D341Med (cell line): ENCODE measurements around the gene RAPGEF4.
A peak's percentile ranks its signal among the peaks of the same experiment; 100 is the strongest.
"Not testable (repeated sequence)": the region's sequence is repeated elsewhere in the genome, so short reads cannot be mapped to it uniquely, and the experiment has no call there.

ENCODE experiments used
- DNase-seq: peaks from one replicate; pipeline ENCODE4 v3.0.0; 2012; ENCODE audit warnings: low spot score

Gene RAPGEF4

DNA sequence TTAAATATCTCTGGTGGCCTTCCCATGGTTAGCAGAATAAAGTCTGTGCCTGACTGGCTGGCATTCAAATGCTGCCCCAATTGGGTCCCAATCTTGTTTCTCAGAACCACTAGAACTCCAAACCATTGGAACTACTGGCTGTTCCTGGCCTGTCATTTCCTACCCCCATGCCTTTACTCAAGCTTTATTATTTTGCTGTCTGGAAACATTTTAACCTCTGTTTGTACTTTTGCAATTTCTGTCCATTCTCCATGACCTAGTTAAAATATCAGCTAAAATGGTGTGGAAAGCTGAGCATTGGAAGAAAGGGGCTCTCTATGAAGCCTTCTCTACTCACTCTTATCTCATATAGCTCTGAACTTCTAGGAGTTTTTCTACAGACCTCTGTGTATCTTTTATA lies 38.7 kb downstream of the RAPGEF4 start:
- DNase-seq, result no peak

DNA sequence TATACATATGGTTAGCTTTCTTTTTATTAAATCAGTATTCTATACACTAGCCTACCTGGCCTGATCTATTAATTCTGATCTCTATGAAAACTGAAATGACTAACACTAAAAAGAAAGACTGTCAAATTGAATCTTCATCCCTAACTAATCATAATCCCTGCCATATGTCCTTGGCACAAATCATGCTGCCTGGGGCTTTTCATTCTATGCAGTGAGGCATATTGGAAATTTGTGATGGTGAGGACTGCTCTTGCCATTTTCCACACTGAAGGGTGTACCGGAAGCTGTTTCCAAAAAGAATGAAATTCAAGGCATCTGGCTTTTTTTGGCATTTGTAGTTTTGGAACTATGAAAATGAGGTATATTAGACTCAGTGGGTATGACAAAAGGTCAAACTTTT lies 39.7 kb downstream of the RAPGEF4 start:
- no peak for DNase-seq

DNA sequence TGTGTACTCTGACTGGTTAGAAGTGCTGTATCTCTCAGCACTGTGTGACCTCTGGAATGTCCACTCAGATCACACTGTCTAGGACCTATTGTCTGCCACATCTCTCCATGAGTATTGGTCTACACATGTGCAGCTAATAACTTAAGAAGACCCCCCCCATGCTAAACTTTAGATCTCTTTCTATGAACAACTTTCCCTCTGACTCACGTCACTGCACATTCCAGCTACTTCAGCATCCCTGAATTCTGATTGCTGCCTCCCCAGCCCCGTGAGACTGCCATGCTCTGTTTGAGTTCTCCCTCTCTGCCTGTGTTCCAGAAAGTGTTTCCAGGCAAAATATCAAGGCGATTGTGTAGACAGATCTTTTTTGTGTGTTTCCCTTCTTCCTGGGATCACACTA lies 41.8 kb downstream of the RAPGEF4 start:
- DNase-seq, result no peak

DNA sequence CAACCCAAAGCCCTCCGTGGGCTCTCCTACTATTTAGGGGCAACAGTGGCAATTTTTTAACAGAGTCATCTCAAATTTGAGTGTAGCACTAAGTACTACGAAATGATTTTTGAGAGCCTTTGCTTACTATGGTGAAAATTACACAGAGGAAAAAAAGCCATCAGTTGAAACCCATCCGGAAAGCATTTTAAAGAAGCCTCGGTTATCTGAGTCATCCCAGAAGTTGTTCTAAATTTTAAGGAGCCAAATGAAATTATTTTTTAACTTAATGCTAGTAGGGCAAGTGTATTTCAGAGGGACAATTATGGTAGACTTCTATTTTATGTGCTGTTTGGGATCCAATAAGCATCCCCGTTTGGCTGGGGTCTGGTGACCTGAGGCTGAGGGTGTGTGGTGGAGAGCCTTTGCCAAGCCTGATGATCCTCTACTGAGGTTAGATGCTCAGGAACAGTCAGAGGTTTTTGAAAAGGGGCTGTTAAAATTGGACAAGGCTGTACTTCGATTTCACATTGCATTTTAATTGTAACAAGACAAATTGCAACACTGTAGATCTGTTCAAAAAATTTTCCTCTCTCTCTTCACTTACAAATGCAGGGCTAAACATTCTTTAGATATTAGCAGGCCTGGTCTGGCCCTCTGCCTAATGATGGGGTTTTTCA lies 47.0 kb downstream of the RAPGEF4 start:
- no peak for DNase-seq

DNA sequence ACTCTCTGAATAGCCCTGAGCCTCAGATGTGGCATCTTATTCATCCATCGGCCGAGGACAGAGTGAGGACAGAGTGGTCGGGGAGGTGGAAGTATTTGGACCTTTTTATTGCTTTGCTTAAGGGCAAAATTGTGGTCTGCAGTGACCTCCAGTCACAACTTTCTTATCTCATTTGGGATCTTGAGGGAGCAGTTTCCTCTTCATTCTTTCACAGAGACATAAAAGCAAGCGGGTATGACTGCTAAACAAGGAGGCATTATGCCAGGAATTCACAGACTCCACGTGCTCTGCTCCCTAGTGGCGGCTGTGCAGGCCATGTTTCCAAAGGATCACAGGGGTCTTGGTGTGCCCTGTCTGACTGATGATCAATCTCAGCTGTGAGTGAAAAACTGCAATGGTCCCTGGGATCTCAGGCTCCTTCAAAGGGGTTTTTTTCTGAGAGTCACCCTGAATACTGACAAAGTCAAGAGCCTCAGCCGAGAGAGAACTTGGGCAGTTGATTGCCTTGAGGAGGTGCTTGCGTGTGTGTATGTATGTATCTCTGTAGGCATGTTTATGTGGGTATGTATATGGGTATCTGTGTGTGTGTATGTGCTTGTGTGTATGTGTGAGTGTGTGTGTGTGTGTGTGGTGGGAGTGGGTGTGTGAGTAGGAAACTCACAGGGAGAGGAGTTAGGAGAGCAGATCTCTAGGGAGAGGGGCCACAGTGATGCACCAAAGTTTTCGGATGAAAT lies 47.7 kb downstream of the RAPGEF4 start:
- DNase-seq, result no peak

DNA sequence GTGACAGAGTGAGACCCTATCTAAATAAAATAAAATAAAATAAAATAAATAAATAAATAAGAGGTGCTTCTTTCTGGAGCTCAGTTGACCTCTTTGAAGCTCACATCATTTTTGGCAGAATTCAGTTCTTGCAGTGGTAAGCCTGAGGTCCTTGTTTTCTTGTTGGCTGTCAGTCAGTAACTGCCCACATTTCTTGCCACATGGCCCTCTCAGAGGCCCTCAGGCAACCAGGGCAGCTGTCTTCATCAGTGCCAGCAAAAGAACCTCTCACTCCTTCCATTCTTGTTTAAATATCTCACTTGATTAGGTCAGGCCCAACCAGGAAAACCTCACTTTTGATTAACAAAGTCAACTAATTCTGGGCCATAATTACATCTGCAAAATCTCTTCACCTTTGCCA lies 53.2 kb downstream of the RAPGEF4 start:
- no peak for DNase-seq

DNA sequence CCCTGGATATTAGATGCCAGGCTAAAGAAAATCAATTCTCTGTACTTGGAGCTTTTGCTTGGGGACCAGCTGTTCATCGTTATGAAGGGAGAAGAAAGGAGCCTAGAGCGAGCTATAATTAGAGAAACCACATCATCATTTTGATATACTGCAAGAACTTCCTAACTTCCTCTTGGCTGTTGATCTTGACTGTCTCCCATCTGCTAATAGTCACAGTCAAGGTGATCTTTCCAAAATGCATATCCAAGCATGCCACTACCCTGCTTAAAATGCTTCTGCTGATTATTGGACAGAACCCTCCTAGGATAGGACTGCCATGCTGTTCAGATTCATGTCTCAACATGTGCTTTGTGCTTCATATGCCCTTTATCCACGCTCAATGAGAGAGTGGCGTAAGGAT lies 54.8 kb downstream of the RAPGEF4 start:
- DNase-seq, result no peak

DNA sequence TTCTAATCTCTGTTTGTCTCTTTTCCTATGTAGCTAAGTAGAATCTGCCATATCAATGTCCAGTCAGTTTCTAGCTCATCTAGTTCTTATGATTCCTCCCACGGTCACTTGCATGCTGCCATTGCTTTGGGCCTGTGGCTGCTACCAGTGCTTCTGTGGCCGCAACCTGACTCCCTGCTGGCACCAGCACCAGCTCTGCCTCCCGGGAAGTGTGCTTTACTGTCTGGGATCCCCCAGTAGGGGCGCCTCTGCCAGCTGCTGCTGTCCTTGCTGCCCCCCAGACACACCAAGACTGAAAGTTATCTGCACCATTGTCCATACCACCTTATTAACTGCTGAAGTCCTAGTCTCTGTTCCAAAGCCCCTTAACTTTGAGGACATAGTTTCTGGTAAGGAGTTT lies 56.3 kb downstream of the RAPGEF4 start:
- DNase-seq, result no peak

DNA sequence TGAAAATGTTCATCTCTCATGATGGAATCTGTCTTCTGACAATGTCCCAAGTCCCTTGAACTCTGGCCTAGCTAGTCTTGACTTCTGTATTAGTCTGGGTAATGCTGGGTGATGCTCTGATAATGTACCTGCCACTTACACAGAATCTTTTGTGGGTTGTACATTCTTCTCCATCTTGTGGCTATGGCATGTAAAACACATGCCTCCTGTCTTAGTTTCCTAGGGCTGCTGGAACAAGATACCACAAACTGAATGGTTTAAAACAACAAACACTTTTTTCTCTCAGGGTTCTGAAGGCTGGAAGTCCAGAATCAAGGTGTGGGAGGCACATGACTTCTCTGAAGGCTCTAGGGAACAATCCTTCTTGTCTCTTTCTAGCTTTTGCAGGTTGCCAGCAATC lies 57.1 kb downstream of the RAPGEF4 start:
- DNase-seq, result no peak

DNA sequence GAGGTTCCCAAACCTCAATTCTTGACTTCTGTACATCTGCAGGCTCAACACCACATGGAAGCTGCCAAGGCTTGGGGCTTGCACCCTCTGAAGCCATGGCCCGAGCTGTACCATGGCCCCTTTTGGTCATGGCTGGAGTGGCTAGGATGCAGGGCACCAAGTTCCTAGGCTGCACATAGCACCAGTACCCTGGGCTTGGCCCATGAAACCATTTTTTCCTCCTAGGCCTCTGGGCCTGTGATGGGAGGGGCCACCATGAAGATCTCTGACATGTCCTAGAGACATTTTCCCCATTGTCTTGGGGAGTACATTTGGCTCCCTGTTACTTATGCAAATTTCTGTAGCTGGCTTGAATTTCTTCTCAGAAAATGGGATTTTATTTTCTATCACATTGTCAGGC lies 67.7 kb downstream of the RAPGEF4 start:
- DNase-seq, result not testable (repeated sequence)

DNA sequence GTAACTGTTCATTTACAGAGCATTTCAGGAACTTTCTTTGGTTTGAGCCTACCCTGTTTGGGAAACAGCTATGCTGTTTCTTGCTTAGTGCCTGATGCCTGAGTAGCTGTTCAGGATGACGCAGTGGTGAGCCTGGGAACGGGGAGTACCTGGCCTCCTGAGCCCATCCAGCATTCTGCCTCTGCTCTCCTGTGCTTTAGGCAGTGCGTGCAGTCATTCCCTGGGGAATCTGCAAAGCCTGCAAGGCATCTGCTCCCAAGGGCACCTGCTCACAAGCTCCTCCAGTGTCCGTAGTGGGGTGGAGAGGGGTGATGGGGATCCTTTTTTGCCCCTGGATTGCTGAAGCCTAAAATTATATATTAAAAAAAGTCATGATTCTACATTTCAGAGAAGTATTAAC lies 68.8 kb downstream of the RAPGEF4 start:
- DNase-seq, result peak; percentile 48

DNA sequence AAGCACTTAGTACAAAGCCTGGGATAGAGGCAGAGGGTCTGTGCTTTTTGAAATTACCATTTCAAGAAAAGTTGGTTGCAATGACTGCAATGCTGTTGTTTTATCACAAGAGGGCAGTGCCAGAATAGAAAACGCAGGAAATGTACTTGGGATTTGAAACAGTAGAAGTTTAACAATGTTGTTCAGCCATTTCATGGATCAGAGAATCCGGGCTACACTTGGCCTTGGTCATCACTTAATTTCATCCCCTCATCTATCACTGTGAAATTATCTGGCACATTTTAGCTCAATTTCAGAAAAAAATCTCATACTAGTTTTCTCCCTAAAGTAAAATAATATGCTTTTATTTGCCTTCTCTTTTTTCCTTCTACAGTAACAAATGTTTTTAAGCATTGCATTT lies 70.8 kb downstream of the RAPGEF4 start:
- DNase-seq, result peak; percentile 48

DNA sequence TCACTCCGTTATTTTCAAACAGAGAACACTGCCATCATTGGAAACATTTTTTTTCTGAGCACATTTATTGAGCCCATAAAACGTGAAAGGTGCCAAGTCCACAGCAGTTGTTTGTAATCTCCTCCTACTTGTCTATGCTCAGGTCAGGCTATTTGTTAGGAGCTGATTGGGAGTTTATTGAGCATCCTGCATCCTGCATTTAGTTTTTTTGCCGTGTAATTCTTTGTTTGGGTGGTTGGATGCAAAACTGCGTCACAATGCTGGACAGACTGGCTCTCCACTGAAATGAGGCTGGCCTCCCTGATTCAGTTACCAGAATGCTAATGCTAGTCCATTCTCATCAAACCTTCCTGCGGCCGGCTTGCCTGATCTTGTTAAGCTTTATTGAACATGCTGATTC lies 71.4 kb downstream of the RAPGEF4 start:
- no peak for DNase-seq

DNA sequence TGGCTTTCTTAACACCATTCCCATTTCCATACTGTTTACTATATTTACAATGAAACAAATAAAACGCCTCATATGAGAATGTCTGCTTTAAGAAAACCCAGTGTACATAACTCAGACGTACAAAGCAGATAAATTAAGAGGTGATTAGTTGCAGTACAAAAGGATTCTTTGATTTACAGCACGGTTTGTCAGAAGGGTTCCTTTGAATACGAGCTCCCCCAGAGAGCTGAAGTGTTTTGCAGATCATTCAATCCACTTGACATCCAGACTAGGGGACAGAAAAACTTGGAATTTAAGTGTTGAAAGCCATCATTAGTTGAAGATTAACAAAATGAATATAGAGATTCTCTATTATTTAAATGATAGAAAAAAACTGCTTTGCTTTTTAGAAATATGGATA lies 72.5 kb downstream of the RAPGEF4 start:
- no peak for DNase-seq

DNA sequence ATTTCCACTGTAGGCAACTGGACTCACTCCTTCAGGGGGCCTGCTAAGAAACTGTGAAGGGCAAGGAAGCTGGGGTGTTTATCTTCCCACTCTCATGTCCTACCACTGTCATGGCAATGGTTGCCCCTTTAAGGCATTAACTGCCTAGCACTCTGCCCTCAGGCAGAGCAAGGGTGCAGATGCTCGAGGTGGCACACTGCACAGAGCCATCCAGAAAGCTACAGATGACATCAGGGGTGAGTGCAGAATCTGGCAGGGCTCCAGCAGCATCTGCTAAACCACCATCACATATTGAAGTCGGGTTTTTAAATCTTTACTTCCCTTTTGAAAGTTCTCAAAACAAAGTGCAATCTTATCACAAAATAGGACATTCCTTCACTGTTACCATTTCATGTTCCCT lies 75.4 kb downstream of the RAPGEF4 start:
- DNase-seq, result no peak

DNA sequence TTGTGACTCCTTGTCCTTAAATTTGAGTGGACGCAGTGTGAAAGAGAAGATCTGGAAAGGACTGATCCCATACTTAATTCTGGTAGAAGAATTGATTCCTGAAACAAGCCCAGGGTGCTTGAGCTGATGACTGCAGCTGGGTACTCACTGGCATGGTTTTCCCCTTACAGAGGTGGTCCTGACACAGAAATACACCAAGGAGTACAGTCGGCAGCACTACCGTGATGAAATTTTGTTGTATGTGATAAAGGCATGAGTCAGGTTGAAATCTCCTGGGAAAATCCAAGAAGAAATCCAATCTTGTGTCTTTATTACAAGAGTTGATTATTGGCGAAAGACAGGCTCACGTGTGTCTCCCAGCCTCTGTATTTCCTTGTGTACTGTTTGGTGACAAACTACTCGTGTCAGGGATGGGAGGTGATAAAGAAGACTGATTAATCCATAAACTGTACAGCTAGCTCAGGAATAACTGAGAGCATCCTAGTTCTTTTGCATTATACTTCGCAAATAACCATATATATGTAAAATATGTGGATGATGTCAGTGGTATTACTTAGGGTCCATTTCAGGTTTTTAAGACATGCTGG lies 76.6 kb downstream of the RAPGEF4 start:
- DNase-seq, result no peak

DNA sequence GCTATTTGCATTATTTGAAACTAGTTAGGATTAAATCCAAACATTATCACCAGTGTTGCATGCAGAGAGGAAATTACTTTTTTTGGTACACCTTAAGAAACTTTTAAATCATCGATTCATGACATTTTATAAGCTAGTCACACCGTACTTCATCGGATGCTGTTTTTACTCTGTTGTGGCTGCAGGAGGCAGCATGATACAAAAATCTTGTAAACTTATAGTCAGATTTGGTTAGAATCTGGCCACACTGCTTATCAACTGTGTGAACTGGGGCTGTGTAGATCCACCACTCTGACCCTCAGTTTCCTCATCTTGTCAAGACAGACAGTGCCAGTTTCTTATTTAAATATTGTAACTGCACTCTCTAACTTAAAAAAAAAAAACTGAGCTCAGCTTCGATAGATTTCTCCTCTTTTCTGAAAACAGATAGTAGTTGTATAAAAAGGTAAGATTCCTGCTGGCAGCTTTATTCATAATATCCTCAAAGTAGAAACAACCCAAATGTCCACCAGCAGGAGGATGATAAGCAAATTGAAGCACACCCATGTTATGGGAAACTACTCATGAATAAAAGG lies 77.8 kb downstream of the RAPGEF4 start:
- DNase-seq, result no peak

DNA sequence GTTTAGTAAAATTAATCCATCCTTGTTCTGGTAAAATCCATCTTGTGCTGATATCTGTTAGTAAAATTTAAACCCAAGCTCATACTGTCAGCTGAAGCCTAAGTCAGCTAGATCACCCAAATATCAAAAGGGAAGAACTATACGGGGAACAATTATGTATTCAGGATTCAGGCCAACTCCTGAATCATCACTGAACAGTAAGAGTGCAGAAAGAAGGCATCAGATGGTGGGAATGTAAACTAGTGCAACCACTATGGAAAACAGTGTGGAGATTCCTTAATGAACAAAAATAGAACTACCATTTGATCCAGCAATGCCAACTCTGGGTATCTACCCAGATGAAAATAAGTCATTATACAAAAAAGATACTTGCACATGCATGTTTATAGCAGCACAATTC lies 81.8 kb downstream of the RAPGEF4 start:
- no peak for DNase-seq

DNA sequence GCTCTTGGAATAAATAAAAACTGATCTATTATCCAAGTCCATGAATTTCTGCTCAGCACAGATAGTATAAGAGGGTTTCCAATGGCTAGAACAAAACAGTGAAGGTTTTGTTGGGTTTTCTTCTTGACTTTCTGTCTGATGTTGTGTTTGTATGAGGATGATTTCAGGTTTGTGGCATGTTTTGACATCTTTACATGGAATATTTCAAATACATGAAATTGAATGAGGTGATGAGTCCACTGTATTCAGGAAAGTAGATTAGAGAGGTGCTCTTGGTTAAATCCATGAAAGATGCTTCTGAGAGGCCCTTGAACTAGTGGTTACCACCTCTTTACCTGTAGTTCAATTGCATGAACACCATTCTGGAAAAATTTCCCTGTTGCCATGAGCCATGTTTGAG lies 84.3 kb downstream of the RAPGEF4 start:
- no peak for DNase-seq

DNA sequence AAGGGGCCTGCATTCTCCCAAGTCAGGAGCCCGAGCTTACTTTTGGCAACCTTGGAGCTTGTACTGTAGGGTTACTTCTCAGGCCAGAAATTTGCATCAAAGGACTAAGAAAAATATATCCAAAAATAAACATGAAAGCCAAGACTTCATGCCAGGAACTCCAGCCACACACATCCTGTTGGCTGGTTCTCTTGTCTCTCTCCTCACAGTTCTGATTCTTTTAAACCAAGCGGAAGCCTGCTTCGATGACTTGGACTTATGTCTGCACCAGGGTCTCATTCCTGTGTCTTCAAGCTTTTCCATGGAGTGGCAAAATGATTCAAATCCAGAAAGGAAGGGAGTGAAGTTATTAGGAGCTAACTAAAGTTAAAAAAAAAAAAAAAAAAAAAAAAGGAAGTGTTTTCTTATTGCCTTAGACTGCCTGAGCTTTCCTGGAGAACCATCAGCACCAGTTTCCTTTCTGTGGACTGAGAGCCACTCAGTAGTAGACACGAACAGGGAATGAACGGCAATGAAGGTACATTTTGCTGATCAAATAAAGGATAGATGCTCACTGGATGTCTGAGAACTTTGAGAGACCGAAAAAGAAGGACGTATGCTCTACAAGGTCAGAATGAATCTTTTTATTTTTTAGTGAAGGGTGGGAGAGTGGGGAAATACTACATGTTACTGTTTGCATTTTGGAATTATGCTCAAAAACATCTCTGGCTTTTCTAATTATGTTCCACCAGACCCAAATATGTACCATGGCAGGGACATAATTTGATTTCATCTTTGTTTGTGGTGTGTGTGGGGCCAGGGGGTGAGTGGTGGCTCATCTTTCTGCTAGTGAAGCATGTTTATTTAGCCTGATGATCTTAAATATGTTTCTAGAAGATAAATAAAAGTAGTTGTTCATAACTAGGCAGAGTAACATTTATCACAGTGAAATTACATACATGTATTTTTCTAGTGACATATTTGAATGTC lies 86.0 kb downstream of the RAPGEF4 start:
- DNase-seq, result no peak

DNA sequence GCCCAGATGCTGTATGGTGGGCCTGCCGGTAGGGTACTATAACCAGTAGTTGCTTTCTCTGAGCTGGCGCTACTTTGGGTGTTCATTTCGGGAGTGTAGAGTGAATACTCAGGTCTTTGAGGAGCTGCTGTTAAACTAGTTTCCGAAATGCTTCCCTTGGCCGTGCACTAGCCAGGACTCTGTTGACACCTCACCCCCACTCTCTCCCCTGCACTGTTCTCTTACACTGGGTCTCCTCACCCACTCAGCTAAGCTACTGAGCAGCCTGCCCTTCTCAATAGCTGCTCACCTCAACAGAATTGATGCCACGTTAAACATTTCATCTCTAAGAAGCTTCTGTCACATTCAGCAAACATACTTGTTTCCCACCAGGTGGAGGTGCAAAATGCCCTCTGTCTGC lies 86.9 kb downstream of the RAPGEF4 start:
- no peak for DNase-seq

DNA sequence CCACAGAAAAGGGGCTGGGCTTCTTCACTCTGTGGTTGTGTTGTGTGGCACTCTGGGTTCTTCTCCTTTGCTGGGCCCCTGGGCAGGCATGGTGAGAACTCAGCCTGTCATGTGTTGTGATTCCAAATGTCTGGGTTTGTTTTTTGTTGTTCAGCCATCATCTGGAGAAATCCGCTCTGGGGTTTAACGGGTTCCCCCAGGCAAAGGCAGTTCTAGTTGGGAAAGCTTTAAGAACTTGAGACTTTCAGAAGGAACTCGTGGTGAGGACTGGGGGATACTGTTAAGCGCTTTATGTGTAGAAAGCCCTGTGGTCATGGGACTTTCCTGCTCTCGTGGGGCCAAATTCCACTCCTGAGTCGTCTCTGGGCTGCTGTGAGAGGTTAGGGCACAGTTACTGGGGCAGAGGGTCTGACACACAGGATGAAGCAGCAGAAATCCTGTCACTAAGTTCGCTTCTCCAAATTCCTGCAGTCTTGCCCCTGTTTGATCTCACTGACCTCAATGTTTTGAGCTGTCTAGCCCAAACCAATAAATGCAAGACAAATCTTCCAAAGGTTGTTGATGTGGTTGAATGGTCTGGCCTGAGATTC lies 87.7 kb downstream of the RAPGEF4 start:
- no peak for DNase-seq
